ENCODE measurements around the gene NUTM2F.

GRCh38 chr9:94303321-94303720, 25.1 kb downstream of the NUTM2F start:
- TF ChIP-seq PBX3 (CRISPR knock-in tag; IDR thresholded peaks at IDR 0.05) (no peak), ZBTB49 (tag by site-specific recombination; IDR thresholded peaks at IDR 0.05; ENCODE audit: low read depth) (no peak), ZNF585B (tag by site-specific recombination; IDR thresholded peaks at IDR 0.05) (no peak), CTCF (tag by site-specific recombination; IDR thresholded peaks at IDR 0.05) (no peak), ZNF501 (tag by site-specific recombination; IDR thresholded peaks at IDR 0.05) (no peak), MYNN (tag by site-specific recombination; IDR thresholded peaks at IDR 0.05; ENCODE audit: borderline replicate concordance) (no peak), KLF16 (tag by site-specific recombination; IDR thresholded peaks at IDR 0.05) (no peak), ZNF768 (tag by site-specific recombination; IDR thresholded peaks at IDR 0.05) (no peak), ZNF311 (tag by site-specific recombination; IDR thresholded peaks at IDR 0.05; ENCODE audit: borderline replicate concordance) (no peak), REST (tag by site-specific recombination; IDR thresholded peaks at IDR 0.05) (no peak), ZNF2 (tag by site-specific recombination; IDR thresholded peaks at IDR 0.05) (no peak), BCL6B (tag by site-specific recombination; IDR thresholded peaks at IDR 0.05) (no peak)
